A673 (cell line): Measurements from ENCODE around the gene MRPS10. TPM values are rescaled to one million over a fixed set of nuclear protein-coding genes. Genes with fewer than 3 reads are reported as not detected.
"Not testable (repeated sequence)": the region's sequence is repeated elsewhere in the genome, so short reads cannot be mapped to it uniquely, and the experiment has no call there.

ENCODE experiments used
- BruUV-seq: library from RNA; stranded (reverse); fragments of 400-500 nt; replicated peaks from 2 replicates; lab custom pipeline; 2021; lab: Mats Ljungman, UMichigan
- CTCF ChIA-PET: fragments of 300-600 bp; sonication (Branson Sonifier 250); formaldehyde crosslinking; loops from one replicate; lab custom pipeline; 2022; ENCODE audit warnings: antibody characterized with exemption; lab: Charles Lee
- POLR2A ChIA-PET: fragments of 300-600 bp; sonication (Branson Sonifier 250); formaldehyde crosslinking; loops from one replicate; lab custom pipeline; 2022; ENCODE audit warnings: antibody characterized with exemption; ENCODE audit not compliant: low non-redundant PET; lab: Charles Lee
- DNase-seq: peaks from one replicate; pipeline ENCODE4 v3.0.0-alpha.2; 2015; ENCODE audit warnings: low spot score
- H3K27ac ChIP-seq: fragments of 200-600 bp; sonication (generic); 2 replicates; pipeline ENCODE4 v1.5.1; 2016; ENCODE audit warnings: mixed run types, low read depth, mild to moderate bottlenecking, mixed read lengths, antibody characterized with exemption, low read length; ENCODE audit not compliant: poor library complexity, severe bottlenecking
- H3K27me3 ChIP-seq: fragments of 200-600 bp; sonication (generic); replicated peaks from 2 replicates; pipeline ENCODE4 v1.6.1; 2017; ENCODE audit warnings: mixed run types, low read depth, mild to moderate bottlenecking, mixed read lengths, antibody characterized with exemption, low read length; ENCODE audit not compliant: insufficient read depth, poor library complexity
- H3K36me3 ChIP-seq: fragments of 200-600 bp; sonication (generic); 2 replicates; pipeline ENCODE4 v1.6.1; 2016; ENCODE audit warnings: mixed run types, mild to moderate bottlenecking, mixed read lengths, antibody characterized with exemption, low read length; ENCODE audit not compliant: insufficient read depth, poor library complexity, severe bottlenecking
- H3K4me1 ChIP-seq: fragments of 200-600 bp; sonication (generic); 2 replicates; pipeline ENCODE4 v1.6.1; 2017; ENCODE audit warnings: mixed run types, mild to moderate bottlenecking, mixed read lengths, antibody characterized with exemption, low read length; ENCODE audit not compliant: insufficient read depth, poor library complexity, severe bottlenecking
- H3K4me3 ChIP-seq: fragments of 200-600 bp; sonication (generic); 2 replicates; pipeline ENCODE4 v1.5.1; 2016; ENCODE audit warnings: low read depth, mixed run types, mild to moderate bottlenecking, mixed read lengths, low read length; ENCODE audit not compliant: poor library complexity, severe bottlenecking
- H3K9me3 ChIP-seq: fragments of 200-600 bp; sonication (generic); 2 replicates; pipeline ENCODE4 v1.6.1; 2016; ENCODE audit warnings: mixed run types, low read depth, mild to moderate bottlenecking, mixed read lengths, antibody characterized with exemption, low read length; ENCODE audit not compliant: poor library complexity, severe bottlenecking
- EZH2 ChIP-seq: fragments of 200-600 bp; sonication (generic); IDR thresholded peaks from 2 replicates; pipeline ENCODE4 v1.6.1; 2017; ENCODE audit warnings: borderline replicate concordance, low read depth, mild to moderate bottlenecking, mixed read lengths, antibody characterized with exemption, low read length; ENCODE audit not compliant: poor library complexity, severe bottlenecking
- intact Hi-C: fragments of 100-400 bp; cut with micrococcal nuclease; formaldehyde crosslinking; loops from one replicate; pipeline ENCODE4 v1.10.0; 2022; ENCODE audit not compliant: unreplicated experiment
- total RNA-seq: library from RNA; stranded (reverse); gene quantifications from 2 replicates; pipeline ENCODE4 v1.2.3, GENCODE V29; 2021
- TF ChIP-seq, protein P1 (sequence below): fragments of 300-800, 200-600 bp; sonication (generic); conservative IDR thresholded peaks from 2 replicates; pipeline ENCODE4 v1.5.1; 2017; ENCODE audit warnings: low read depth, mild to moderate bottlenecking, antibody characterized with exemption, low read length, moderate library complexity, mixed read lengths

MRPS10 gene
- total RNA-seq, 1 experiment from 2014 or later: 52.0 TPM

DNA sequence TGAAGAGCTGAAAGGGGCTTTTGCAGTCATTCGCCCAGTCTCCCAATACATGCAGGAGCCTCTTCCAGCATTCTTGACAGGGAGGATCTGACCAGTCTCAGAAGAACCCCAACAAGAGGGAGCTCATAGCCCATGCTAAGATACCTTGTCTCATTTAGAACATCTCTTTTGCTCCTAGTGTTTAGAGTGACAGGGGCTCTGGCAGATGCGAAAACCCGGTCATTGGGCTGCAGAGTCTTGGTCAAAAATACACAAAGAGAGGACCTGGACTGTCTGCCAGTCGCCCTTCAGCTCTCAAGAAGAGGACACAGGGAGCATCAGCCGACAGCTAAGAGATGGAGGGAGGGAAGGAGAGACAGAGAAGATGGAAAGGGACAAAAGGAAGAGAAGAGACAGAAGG lies 23.6 kb downstream of the MRPS10 start:
- no peaks in the 10 kb centered on the region for H3K4me1 ChIP-seq
- DNase-seq: no peak
- no peaks in the 10 kb centered on the region for H3K9me3 ChIP-seq
- H3K36me3 ChIP-seq: no peaks in the 10 kb centered on the region
- intact Hi-C loops: no loop called here
- no TSS peak for BruUV-seq
- no peak overlapping the region for H3K4me3 ChIP-seq
- H3K27me3 ChIP-seq: no peaks in the 10 kb centered on the region
- ChIA-PET POLR2A (no interaction called here), CTCF (no interaction called here)
- TF ChIP-seq EZH2: no peak
- TF ChIP-seq, protein P1, sequence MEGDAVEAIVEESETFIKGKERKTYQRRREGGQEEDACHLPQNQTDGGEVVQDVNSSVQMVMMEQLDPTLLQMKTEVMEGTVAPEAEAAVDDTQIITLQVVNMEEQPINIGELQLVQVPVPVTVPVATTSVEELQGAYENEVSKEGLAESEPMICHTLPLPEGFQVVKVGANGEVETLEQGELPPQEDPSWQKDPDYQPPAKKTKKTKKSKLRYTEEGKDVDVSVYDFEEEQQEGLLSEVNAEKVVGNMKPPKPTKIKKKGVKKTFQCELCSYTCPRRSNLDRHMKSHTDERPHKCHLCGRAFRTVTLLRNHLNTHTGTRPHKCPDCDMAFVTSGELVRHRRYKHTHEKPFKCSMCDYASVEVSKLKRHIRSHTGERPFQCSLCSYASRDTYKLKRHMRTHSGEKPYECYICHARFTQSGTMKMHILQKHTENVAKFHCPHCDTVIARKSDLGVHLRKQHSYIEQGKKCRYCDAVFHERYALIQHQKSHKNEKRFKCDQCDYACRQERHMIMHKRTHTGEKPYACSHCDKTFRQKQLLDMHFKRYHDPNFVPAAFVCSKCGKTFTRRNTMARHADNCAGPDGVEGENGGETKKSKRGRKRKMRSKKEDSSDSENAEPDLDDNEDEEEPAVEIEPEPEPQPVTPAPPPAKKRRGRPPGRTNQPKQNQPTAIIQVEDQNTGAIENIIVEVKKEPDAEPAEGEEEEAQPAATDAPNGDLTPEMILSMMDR: no peak
- no peak overlapping the region for H3K27ac ChIP-seq

DNA sequence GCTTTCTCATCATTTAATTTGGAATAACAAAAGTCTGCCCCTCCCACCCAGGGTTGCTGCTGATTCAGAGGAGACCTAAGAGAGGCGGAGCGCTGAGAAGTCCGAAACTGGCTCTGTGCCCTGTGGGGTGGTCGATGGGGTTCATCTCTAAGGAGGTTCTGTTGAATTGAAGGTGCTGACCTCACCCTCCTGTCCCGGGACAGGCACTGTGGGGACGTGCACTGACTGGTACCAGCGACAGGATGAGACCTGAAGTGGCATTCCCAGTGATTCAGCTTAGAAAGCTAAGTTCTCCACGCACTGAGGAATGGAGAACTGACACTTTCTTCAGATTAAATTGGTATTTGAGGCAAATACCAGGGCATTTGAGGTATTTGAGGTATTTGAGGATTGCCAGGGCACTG lies 24.2 kb downstream of the MRPS10 start:
- Histone ChIP-seq H3K27me3 (no peaks in the 10 kb centered on the region), H3K4me1 (no peaks in the 10 kb centered on the region), H3K27ac (no peak overlapping the region), H3K4me3 (no peak overlapping the region), H3K9me3 (no peaks in the 10 kb centered on the region), H3K36me3 (no peaks in the 10 kb centered on the region)
- no peak for TF ChIP-seq EZH2
- TF ChIP-seq, protein P1: no peak
- no peak for DNase-seq
- POLR2A ChIA-PET: no interaction called here
- intact Hi-C loops: no loop called here
- CTCF ChIA-PET: no interaction called here
- BruUV-seq: no TSS peak

DNA sequence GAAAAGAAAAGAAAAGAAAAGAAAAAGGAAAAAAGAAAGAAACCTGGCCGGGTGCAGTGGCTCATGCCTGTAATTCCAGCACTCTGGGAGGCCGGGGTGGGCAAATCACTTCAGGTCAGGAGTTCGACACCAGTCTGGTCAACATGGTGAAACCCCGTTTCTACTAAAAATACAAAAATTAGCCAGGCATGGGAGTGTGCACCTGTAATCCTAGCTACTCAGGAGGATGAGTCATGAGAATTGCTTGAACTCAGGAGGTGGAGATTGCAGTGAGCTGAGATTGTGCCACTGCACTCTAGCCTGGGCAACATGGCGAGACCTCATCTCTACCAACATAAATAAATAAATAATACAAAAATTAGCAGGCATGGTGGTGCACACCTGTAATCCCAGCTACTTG lies 25.3 kb downstream of the MRPS10 start:
- intact Hi-C loops, POLR2A ChIA-PET, CTCF ChIA-PET: not testable (repeated sequence)

DNA sequence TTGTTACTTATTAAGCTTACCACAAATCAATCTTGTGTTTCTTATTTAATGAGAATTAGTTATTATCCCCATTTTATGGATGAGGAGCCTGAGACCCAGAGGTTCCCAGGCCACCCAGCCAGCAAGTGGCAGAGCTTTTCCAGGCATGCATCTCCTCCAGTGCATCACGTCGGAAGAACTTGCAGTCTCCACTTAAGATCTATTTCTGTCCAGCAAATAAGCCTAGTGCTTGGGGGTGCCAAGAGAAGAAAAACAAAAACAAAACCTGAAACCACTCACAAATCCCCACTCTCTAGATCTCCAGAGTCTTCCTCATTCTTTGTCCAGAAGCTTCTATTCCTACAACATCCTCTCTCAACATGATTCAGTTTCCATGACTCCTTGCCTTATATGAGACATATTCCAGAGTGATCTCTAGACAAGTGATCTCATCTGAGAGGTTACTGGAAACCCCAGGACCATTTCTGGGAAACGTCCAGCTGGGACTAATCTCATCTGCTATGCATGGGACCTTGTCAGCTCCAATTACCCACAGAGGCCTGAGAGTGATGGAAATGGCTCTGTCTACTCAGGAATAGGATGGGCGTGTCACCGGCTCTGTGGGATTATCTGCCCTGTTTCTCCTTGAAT lies 27.0 kb downstream of the MRPS10 start:
- DNase-seq: no peak
- no peaks in the 10 kb centered on the region for H3K9me3 ChIP-seq
- no peaks in the 10 kb centered on the region for H3K27me3 ChIP-seq
- no peak overlapping the region for H3K4me3 ChIP-seq
- ChIA-PET POLR2A (no interaction called here), CTCF (interaction anchor here (0.6 to 0.7 kb wide), 2 partner anchors 24 to 530 kb away, joined by 3 to 4 read pairs; no protein-coding TSS in a partner anchor)
- H3K27ac ChIP-seq: no peak overlapping the region
- no peaks in the 10 kb centered on the region for H3K36me3 ChIP-seq
- intact Hi-C loops: no loop called here
- BruUV-seq: no TSS peak
- TF ChIP-seq, protein P1: no peak
- TF ChIP-seq EZH2: no peak
- H3K4me1 ChIP-seq: no peaks in the 10 kb centered on the region

More for the DNA sequence above, 25.3 kb downstream of the MRPS10 start:
- H3K27me3 ChIP-seq, H3K4me1 ChIP-seq, H3K4me3 ChIP-seq, BruUV-seq, H3K36me3 ChIP-seq, H3K9me3 ChIP-seq, H3K27ac ChIP-seq, DNase-seq: not testable (repeated sequence)
